GM12892 (cell line): ENCODE results near the gene MAML1.

Experiments used
- DNase-seq: peaks from one replicate; pipeline ENCODE4 v3.0.0; 2011; ENCODE audit not compliant: insufficient read length
- FAIRE-seq: peaks from 2 replicates; lab custom pipeline; 2011; peaks lifted over from hg19 to GRCh38; lab: Jason Lieb, UNC
- POLR2A ChIP-seq: IDR thresholded peaks from 2 replicates; pipeline ENCODE4 v1.6.1; 2011; ENCODE audit warnings: low read depth, low read length, control low read depth
- POLR2AphosphoS5 ChIP-seq: IDR thresholded peaks from 2 replicates; pipeline ENCODE4 v1.6.1; 2011; ENCODE audit warnings: low read depth, low read length, control low read depth
- TAF1 ChIP-seq: IDR thresholded peaks from 2 replicates; pipeline ENCODE4 v1.6.1; 2011; ENCODE audit warnings: low read depth, mild to moderate bottlenecking, control low read depth, low read length, borderline replicate concordance

Gene MAML1

GRCh38 chr5:179792612-179793467 is 60.2 kb downstream of the MAML1 start:
- no peak for TF ChIP-seq POLR2AphosphoS5
- no peak for TF ChIP-seq POLR2A
- FAIRE-seq: no peak
- DNase-seq: no peak

- FAIRE-seq: no peak
- DNase-seq: no peak
- TF ChIP-seq POLR2A (no peak), TAF1 (no peak), POLR2AphosphoS5 (no peak)
Measured at GRCh38 chr5:179793468-179794139, 61.0 kb downstream of the MAML1 start, which contains the start of gene LTC4S. Gene LTC4S, plus strand, starts transcription at chr5:179793986. Its CDS starts 95 bp downstream, at chr5:179794081.

GRCh38 chr5:179794171-179794570 is 61.5 kb downstream of the MAML1 start:
- no peak for DNase-seq
- TF ChIP-seq POLR2AphosphoS5 (no peak), POLR2A (no peak), TAF1 (no peak)
- FAIRE-seq: no peak

- TF ChIP-seq POLR2A (no peak), TAF1 (no peak), POLR2AphosphoS5 (no peak)
Measured at GRCh38 chr5:179794575-179794974, 62.0 kb downstream of the MAML1 start.

GRCh38 chr5:179795049-179795862 is 62.6 kb downstream of the MAML1 start:
- FAIRE-seq: peak; percentile 92
- TF ChIP-seq TAF1: no peak
- TF ChIP-seq POLR2AphosphoS5: no peak
- TF ChIP-seq POLR2A: no peak
- no peak for DNase-seq

More at GRCh38 chr5:179794575-179794974, 62.0 kb downstream of the MAML1 start:
- FAIRE-seq: no peak
- DNase-seq: no peak

- peak; percentile 88 for DNase-seq
- FAIRE-seq: peak; percentile 97
Measured at GRCh38 chr5:179795863-179796833, 63.5 kb downstream of the MAML1 start.

GRCh38 chr5:179796877-179797608 is 64.4 kb downstream of the MAML1 start:
- DNase-seq (no peak), FAIRE-seq (no peak)
- TF ChIP-seq POLR2AphosphoS5: no peak
- no peak for TF ChIP-seq TAF1
- no peak for TF ChIP-seq POLR2A

More at GRCh38 chr5:179795863-179796833, 63.5 kb downstream of the MAML1 start:
- TF ChIP-seq POLR2AphosphoS5: no peak
- TF ChIP-seq POLR2A: peak; percentile 74

GRCh38 chr5:179797741-179798140 is 65.1 kb downstream of the MAML1 start:
- TF ChIP-seq POLR2A (no peak), TAF1 (no peak), POLR2AphosphoS5 (no peak)
- FAIRE-seq (no peak), DNase-seq (no peak)

- no peak for TF ChIP-seq POLR2AphosphoS5
- no peak for TF ChIP-seq TAF1
- TF ChIP-seq POLR2A: no peak
- FAIRE-seq (no peak), DNase-seq (no peak)
Measured at GRCh38 chr5:179798144-179798770, 65.6 kb downstream of the MAML1 start.

GRCh38 chr5:179798771-179799643 is 66.4 kb downstream of the MAML1 start:
- DNase-seq (no peak), FAIRE-seq (no peak)
- TF ChIP-seq POLR2A: no peak
- no peak for TF ChIP-seq TAF1
- no peak for TF ChIP-seq POLR2AphosphoS5
